ENCODE measurements around the gene RAPGEF6. TPM values are rescaled to one million over a fixed set of nuclear protein-coding genes. Genes with fewer than 3 reads are reported as not detected.

RAPGEF6 gene
- total and polyA plus RNA-seq, 8 donors, result 1.4 to 43.9 (median 18.1) TPM

DNA sequence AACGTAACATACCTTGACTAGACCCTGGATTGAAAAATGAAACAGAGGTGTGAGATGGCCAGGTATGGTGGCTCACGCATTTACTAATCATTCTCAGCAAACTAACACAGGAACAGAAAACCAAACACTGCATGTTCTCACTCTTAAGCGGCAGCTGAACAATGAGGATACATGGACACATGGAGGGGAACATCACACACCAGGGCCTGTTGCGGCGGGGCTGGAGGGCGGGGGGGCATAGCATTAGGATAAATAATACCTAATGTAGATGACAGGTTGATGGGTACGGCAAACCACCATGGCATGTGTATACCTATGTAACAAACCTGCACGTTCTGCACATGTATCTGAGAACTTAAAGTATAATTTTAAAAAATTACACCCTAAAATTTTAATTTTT is 15.9 kb downstream of the RAPGEF6 start:
- intact Hi-C loops (cut with DNase I; ENCODE audit: low total_unique reads), result no loop called here
- peaks cover 4 to 65% (median 36%) of the 10 kb centered on the region in 4 donors for H3K4me1 ChIP-seq
- 57 to 78% (median 72%) methylated on average over 8 of the region's 8 CpGs for WGBS, 5 donors
- DNase-seq, result no peak
- no peaks in the 10 kb centered on the region for H3K9me3 ChIP-seq
- no peaks in the 10 kb centered on the region for H3K27me3 ChIP-seq
- no peak overlapping the region for H3K4me3 ChIP-seq
- no peak for TF ChIP-seq POLR2A (IDR thresholded peaks at IDR 0.05)
- no peak overlapping the region for H3K27ac ChIP-seq
- H3K36me3 ChIP-seq, result no peaks in the 10 kb centered on the region

DNA sequence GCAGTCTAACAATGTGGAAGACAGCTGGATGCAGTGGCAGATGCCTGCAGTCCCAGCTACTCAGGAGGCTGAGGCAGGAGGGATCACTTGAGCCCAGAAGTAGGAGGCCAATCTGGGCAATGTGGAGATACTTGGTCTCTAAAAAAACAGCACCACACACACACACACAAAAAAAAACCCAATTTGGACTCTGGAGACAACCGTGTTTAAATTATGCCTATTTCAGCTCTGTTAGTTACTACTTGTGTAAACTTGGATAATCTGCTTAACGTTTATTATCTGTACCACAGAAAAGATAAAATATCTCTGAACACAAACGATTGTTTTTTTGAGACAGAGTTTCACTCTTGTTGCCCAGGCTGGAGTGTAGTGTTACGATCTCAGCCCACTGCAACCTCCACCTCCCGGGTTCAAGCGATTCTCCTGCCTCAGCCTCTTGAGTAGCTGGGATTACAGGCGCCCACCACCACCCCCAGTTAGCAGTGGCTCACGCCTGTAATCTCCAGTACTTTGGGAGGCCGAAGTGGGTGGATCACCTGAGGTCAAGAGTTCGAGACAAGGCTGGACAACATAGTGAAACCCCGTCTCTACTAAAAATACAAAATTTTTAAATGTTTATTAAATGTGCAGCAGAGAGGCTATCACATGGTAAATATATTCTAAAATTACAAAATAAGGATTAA is 17.7 kb downstream of the RAPGEF6 start:
- Histone ChIP-seq H3K27ac (no peak overlapping the region), H3K4me3 (no peak overlapping the region), H3K9me3 (no peaks in the 10 kb centered on the region), H3K36me3 (no peaks in the 10 kb centered on the region), H3K4me1 (peaks cover 4 to 60% (median 33%) of the 10 kb centered on the region in 4 donors), H3K27me3 (no peaks in the 10 kb centered on the region)
- no peak for TF ChIP-seq POLR2AphosphoS5 (IDR thresholded peaks at IDR 0.05)
- no peak for TF ChIP-seq EP300 (IDR thresholded peaks at IDR 0.05)
- no peak for TF ChIP-seq CTCF (IDR thresholded peaks at IDR 0.05)
- TF ChIP-seq POLR2A (IDR thresholded peaks at IDR 0.05), result no peak
- no peak for DNase-seq
- intact Hi-C loops (cut with DNase I; ENCODE audit: low total_unique reads), result no loop called here
- 57 to 66% (median 60%) methylated on average over 11 of the region's 11 CpGs for WGBS, 5 donors

DNA sequence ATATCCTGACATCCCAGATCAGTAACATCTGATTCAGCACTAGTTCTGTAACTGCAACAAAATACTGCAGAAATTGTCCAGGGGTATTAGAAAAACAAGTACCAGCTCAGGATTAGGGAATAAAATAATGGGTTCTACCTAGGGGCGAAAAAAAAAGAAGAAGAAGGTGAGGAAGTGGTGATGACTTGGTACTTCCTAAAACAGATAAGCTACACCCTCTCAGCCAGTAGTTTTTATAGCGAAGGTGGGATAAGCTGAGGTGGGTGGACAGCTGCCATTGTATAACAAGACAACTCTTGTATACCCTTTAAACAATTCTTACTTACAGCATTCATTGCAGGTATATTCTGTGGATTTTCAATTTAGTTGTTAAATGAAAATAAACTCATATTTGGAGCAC is 19.1 kb downstream of the RAPGEF6 start:
- intact Hi-C loops (cut with DNase I; ENCODE audit: low total_unique reads), result no loop called here
- WGBS, 5 donors, result 85 to 92% (median 86%) methylated on average over 2 of the region's 2 CpGs
- no peak for TF ChIP-seq POLR2A (IDR thresholded peaks at IDR 0.05)
- TF ChIP-seq POLR2AphosphoS5 (IDR thresholded peaks at IDR 0.05), result no peak
- TF ChIP-seq CTCF (IDR thresholded peaks at IDR 0.05), result no peak
- no peak for TF ChIP-seq EP300 (IDR thresholded peaks at IDR 0.05)

DNA sequence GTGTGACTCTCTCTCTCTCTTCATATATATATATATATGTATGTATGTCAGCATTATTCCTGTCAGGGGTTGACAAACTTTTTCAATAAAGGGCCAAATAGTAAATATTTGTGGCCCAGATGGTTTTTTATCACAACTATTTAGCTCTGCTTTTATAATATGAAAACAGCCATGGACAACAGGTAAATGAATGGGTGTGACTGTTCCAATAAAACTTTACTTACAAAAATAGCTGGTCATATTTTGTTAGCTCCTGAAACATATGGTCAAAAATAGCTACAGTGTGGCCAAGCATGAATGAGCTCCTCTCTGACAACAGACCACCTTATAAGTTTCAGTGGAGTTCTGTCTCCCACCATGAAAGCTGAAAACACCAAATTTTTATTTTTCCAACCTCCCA is 21.6 kb downstream of the RAPGEF6 start:
- no peak for DNase-seq
- Histone ChIP-seq H3K9me3 (no peaks in the 10 kb centered on the region), H3K27ac (no peak overlapping the region), H3K4me3 (no peak overlapping the region), H3K27me3 (no peaks in the 10 kb centered on the region), H3K36me3 (no peaks in the 10 kb centered on the region), H3K4me1 (peaks cover 4 to 47% (median 25%) of the 10 kb centered on the region in 4 donors)
- intact Hi-C loops (cut with DNase I; ENCODE audit: low total_unique reads), result no loop called here
- TF ChIP-seq EP300 (IDR thresholded peaks at IDR 0.05) (no peak), POLR2AphosphoS5 (IDR thresholded peaks at IDR 0.05) (no peak), CTCF (IDR thresholded peaks at IDR 0.05) (no peak), POLR2A (IDR thresholded peaks at IDR 0.05) (no peak)

More for the DNA sequence above, 19.1 kb downstream of the RAPGEF6 start:
- DNase-seq, result no peak
- Histone ChIP-seq H3K27me3 (no peaks in the 10 kb centered on the region), H3K27ac (no peak overlapping the region), H3K4me1 (peaks cover 4 to 53% (median 29%) of the 10 kb centered on the region in 4 donors), H3K9me3 (no peaks in the 10 kb centered on the region), H3K36me3 (no peaks in the 10 kb centered on the region), H3K4me3 (no peak overlapping the region)

DNA sequence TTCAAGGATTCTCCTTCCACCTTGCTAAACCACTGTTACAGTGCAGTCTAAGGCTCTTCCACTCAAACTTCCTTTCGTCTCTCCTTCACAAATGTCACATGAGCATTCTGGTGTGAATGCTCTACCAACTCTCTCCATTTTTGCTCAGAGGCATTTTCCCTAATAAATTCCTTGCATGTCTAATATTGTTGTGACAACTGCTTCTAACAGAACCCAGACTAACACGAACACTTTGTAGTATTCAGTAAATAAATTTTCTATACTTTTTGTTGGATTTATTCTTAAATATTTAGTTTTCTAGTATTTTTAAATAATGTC is 24.0 kb downstream of the RAPGEF6 start:
- 91 to 98% (median 96%) methylated on average over 2 of the region's 2 CpGs for whole genome bisulfite sequencing, 5 donors
- Histone ChIP-seq H3K27ac (no peak overlapping the region), H3K4me3 (no peak overlapping the region)

More for the DNA sequence above, 24.0 kb downstream of the RAPGEF6 start:
- intact Hi-C loops (cut with DNase I; ENCODE audit: low total_unique reads), result no loop called here
- DNase-seq, result no peak
- H3K4me1 ChIP-seq, result peaks cover 0 to 47% (median 21%) of the 10 kb centered on the region in 4 donors
- H3K36me3 ChIP-seq, result no peaks in the 10 kb centered on the region
- H3K27me3 ChIP-seq, result no peaks in the 10 kb centered on the region
- H3K9me3 ChIP-seq, result no peaks in the 10 kb centered on the region
- TF ChIP-seq POLR2AphosphoS5 (IDR thresholded peaks at IDR 0.05) (no peak), CTCF (IDR thresholded peaks at IDR 0.05) (no peak), POLR2A (IDR thresholded peaks at IDR 0.05) (no peak), EP300 (IDR thresholded peaks at IDR 0.05) (no peak)
